GM23248 (cell line): ENCODE data around the gene NPAT.

Experiments used
- EZH2 ChIP-seq: fragments of 200-600 bp; sonication (generic); IDR thresholded peaks from 2 replicates; pipeline ENCODE4 v1.6.1; 2018; ENCODE audit warnings: antibody characterized with exemption, mild to moderate bottlenecking; ENCODE audit not compliant: insufficient read depth, poor library complexity, severe bottlenecking
- EZH2phosphoT487 ChIP-seq: fragments of 200-600 bp; sonication (generic); IDR thresholded peaks from 2 replicates; pipeline ENCODE4 v1.6.1; 2018; ENCODE audit warnings: antibody characterized with exemption, moderate library complexity, mild to moderate bottlenecking, low read depth; ENCODE audit not compliant: insufficient read depth

GRCh38 chr11:108111126-108111525, 111.3 kb downstream of the NPAT start:
- TF ChIP-seq EZH2phosphoT487 (no peak), EZH2 (no peak)
